B cell (primary cell): ENCODE data around the gene POFUT1. TPM values are rescaled to one million over a fixed set of nuclear protein-coding genes. Genes with fewer than 3 reads are reported as not detected.

Experiments
- ATAC-seq: fragments of 200-7000 bp; cut with Tn5 transposase; one replicate; pipeline ENCODE4 v1.10.0; 2021; ENCODE audit warnings: low read depth, mild to moderate bottlenecking, moderate number of reproducible peaks, moderate library complexity
- CTCF ChIA-PET: fragments of 350-600 bp; sonication (Branson Sonifier 250); formaldehyde crosslinking; loops from one replicate; lab custom pipeline; 2021; ENCODE audit warnings: antibody characterized with exemption, inconsistent platforms; lab: Charles Lee
- POLR2A ChIA-PET: fragments of 350-600 bp; sonication (Branson Sonifier 250); formaldehyde crosslinking; loops from one replicate; lab custom pipeline; 2021; ENCODE audit warnings: antibody characterized with exemption; lab: Charles Lee
- DNase-seq: peaks from one replicate; pipeline ENCODE4 v3.0.0; 2013
- H2AFZ ChIP-seq: 2 replicates; pipeline ENCODE4 v1.6.1; 2012; ENCODE audit warnings: mild to moderate bottlenecking, low read depth, low read length; ENCODE audit not compliant: insufficient read depth, poor library complexity, severe bottlenecking
- H3K27ac ChIP-seq, 2 donors: 1 replicate in 1 of 2; 2 replicates in 1 of 2; pipeline ENCODE4 v1.5.1; 2012 to 2013; ENCODE audit warnings: low read length in 2 of 2, mild to moderate bottlenecking in 2 of 2, moderate library complexity in 1 of 2
- H3K27me3 ChIP-seq, 4 experiments: fragments of 200-600 bp in 1 of 4; sonication (generic) in 1 of 4; replicated peaks in 1 of 4; 1 replicate in 2 of 4; 2 replicates in 2 of 4; pipeline versions ENCODE4 v1.6.1 to v1.7.0; 2013 to 2016; ENCODE audit warnings: low read length in 3 of 4, mild to moderate bottlenecking in 2 of 4, mixed read lengths in 1 of 4, moderate library complexity in 1 of 4; ENCODE audit not compliant: insufficient read depth in 4 of 4, control insufficient read depth in 3 of 4; ENCODE audit errors: control extremely low read depth in 1 of 4
- H3K36me3 ChIP-seq, 2 experiments: replicated peaks in 1 of 2; 1 replicate in 1 of 2; 2 replicates in 1 of 2; pipeline versions ENCODE4 v1.6.1 to v1.7.1; 2013; ENCODE audit warnings: low read length in 1 of 2; ENCODE audit not compliant: insufficient read depth in 2 of 2, control insufficient read depth in 1 of 2; ENCODE audit errors: control extremely low read depth in 1 of 2, extremely low read depth in 1 of 2
- H3K4me1 ChIP-seq, 2 donors: fragments of 200-600 bp in 1 of 2; sonication (generic) in 1 of 2; 1 replicate in 1 of 2; 2 replicates in 1 of 2; pipeline versions ENCODE4 v1.5.1 to v1.6.1; 2013 to 2017; ENCODE audit warnings: low read length in 2 of 2; ENCODE audit not compliant: control insufficient read depth in 2 of 2, insufficient read depth in 2 of 2
- H3K4me2 ChIP-seq: replicated peaks from 2 replicates; pipeline ENCODE3; 2012; ENCODE audit warnings: mild to moderate bottlenecking, low read depth, low read length; ENCODE audit not compliant: poor library complexity, severe bottlenecking
- H3K4me3 ChIP-seq, 5 experiments: fragments of 200-600 bp in 1 of 5; sonication (generic) in 1 of 5; 1 replicate in 3 of 5; 2 replicates in 2 of 5; pipeline versions ENCODE4 v1.5.1 to v1.7.0; 2011 to 2016; ENCODE audit warnings: low read length in 4 of 5, mild to moderate bottlenecking in 4 of 5, low read depth in 2 of 5, control low read depth in 1 of 5, moderate library complexity in 1 of 5; ENCODE audit not compliant: insufficient read depth in 1 of 5; ENCODE audit errors: control extremely low read depth in 1 of 5, extremely low read depth in 1 of 5
- H3K79me2 ChIP-seq: fragments of 200-600 bp; sonication (generic); one replicate; pipeline ENCODE4 v1.6.0; 2016; ENCODE audit warnings: low read length; ENCODE audit not compliant: control insufficient read depth, insufficient read depth
- H3K9ac ChIP-seq: fragments of 200-600 bp; sonication (generic); 2 replicates; pipeline ENCODE4 v1.6.1; 2017; ENCODE audit warnings: mild to moderate bottlenecking, low read length, moderate library complexity
- H3K9me3 ChIP-seq, 3 donors: one replicate each; pipeline versions ENCODE4 v1.6.1 to v1.7.1; 2013; ENCODE audit warnings: low read length in 2 of 3; ENCODE audit not compliant: control insufficient read depth in 2 of 3, insufficient read depth in 1 of 3; ENCODE audit errors: control extremely low read depth in 1 of 3
- H4K20me1 ChIP-seq: 2 replicates; pipeline ENCODE4 v1.6.0; 2012; ENCODE audit warnings: mild to moderate bottlenecking, low read length; ENCODE audit not compliant: insufficient read depth, control insufficient read depth, poor library complexity, severe bottlenecking
- H3K27ac Mint-ChIP-seq: one replicate; pipeline ENCODE4 v1.8.0; 2021; ENCODE audit warnings: mixed read lengths
- H3K27me3 Mint-ChIP-seq: one replicate; pipeline ENCODE4 v1.8.0; 2021; ENCODE audit warnings: mixed read lengths
- H3K4me1 Mint-ChIP-seq: one replicate; pipeline ENCODE4 v1.8.0; 2021; ENCODE audit warnings: mixed read lengths
- H3K4me3 Mint-ChIP-seq: one replicate; pipeline ENCODE4 v1.8.0; 2021; ENCODE audit warnings: mixed read lengths
- H3K9me3 Mint-ChIP-seq: one replicate; pipeline ENCODE4 v1.8.0; 2022; ENCODE audit warnings: mixed read lengths; ENCODE audit not compliant: insufficient read depth
- EZH2 ChIP-seq: IDR thresholded peaks from 2 replicates; pipeline ENCODE4 v1.6.1; 2012; ENCODE audit warnings: borderline replicate concordance, low read depth, mild to moderate bottlenecking, moderate library complexity, low read length; ENCODE audit not compliant: insufficient read depth, poor library complexity, severe bottlenecking
- WGBS: methylation state at CpG from one replicate; pipeline ENCODE4 v1.1.5; 2013; ENCODE audit warnings: missing lambda C conversion rate; ENCODE audit not compliant: insufficient coverage; 5-methylcytosine and 5-hydroxymethylcytosine counted together
- intact Hi-C: fragments of 100-400 bp; cut with micrococcal nuclease; formaldehyde crosslinking; loops from one replicate; pipeline ENCODE4 v1.10.0; 2022
- polyA plus RNA-seq: library from polyadenylated mRNA; depleted of rRNA; stranded (reverse); fragments of >200 nt; gene quantifications from 2 replicates; pipeline ENCODE4 v1.2.3, GENCODE V29; 2012
- total RNA-seq, 2 donors: library from RNA; stranded (reverse); fragments of 120-200 nt in 1 of 2; gene quantifications; 1 replicate in 1 of 2; 2 replicates in 1 of 2; pipeline versions ENCODE4 v1.2.3 to v1.2.4, GENCODE V29; 2013 to 2022
- TF ChIP-seq, protein P1 (sequence below): fragments of 200-600 bp; IDR thresholded peaks from one replicate; pipeline ENCODE4 v1.8.0; 2022; ENCODE audit warnings: antibody characterized with exemption, mild to moderate bottlenecking

The POFUT1 gene
- total and polyA plus RNA-seq, 2 donors (not counting 1 experiment from before 2014, with no cell fraction given), result 7.8 to 18.1 TPM

DNA sequence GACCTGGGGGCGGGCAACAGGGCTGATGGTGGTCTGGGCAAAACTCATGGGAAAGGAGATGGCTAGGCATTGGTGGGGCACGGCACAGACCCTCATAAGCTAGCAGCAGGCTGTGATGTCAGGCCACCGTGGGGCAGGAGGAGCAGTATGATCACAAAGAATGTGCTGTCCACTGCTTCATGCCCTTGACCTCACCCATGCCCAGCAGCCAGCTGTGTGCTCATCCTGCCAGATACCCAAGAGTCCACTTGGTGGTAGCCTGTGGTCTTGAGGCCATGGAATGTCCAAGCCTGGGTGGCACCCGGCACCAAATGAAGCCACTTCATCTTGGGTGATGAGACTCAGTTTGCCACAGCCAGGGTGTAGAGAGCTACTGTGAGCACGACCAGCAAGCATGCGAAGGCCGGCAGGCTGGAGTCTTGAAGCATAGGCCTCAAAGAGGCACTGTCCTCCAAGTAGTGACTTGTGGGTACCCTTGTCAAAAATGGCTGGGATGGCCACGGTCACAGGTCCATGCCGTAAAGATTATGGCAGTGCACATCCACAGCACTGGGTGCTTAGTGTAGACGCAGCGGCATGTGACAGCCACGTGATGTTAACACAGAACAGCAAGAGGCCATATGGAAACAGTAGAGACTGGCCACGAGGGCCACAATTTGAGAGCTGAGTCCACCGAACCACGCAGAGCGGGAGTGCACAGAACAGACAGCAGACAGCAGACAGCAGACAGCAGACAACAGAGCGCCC is 19.1 kb upstream of the POFUT1 start:
- ChIA-PET POLR2A (no interaction called here), CTCF (no interaction called here)
- intact Hi-C loops, result no loop called here
- ATAC-seq (no peak), DNase-seq (no peak)
- H3K9me3 ChIP-seq, result peaks cover 0 to 4% (median 0%) of the 10 kb centered on the region in 3 donors
- WGBS, result 98% methylated on average over 17 of the region's 17 CpGs
- H3K4me1 ChIP-seq, result peaks cover 9 to 19% of the 10 kb centered on the region in 2 donors
- no peaks in the 10 kb centered on the region for H3K79me2 ChIP-seq
- H4K20me1 ChIP-seq, result no peaks in the 10 kb centered on the region
- peak overlapping the region; percentile 32 for H3K27ac Mint-ChIP-seq
- H3K27ac ChIP-seq, result no peak overlapping the region
- H3K9me3 Mint-ChIP-seq, result no peaks in the 10 kb centered on the region
- TF ChIP-seq EZH2, result no peak
- TF ChIP-seq, protein P1, sequence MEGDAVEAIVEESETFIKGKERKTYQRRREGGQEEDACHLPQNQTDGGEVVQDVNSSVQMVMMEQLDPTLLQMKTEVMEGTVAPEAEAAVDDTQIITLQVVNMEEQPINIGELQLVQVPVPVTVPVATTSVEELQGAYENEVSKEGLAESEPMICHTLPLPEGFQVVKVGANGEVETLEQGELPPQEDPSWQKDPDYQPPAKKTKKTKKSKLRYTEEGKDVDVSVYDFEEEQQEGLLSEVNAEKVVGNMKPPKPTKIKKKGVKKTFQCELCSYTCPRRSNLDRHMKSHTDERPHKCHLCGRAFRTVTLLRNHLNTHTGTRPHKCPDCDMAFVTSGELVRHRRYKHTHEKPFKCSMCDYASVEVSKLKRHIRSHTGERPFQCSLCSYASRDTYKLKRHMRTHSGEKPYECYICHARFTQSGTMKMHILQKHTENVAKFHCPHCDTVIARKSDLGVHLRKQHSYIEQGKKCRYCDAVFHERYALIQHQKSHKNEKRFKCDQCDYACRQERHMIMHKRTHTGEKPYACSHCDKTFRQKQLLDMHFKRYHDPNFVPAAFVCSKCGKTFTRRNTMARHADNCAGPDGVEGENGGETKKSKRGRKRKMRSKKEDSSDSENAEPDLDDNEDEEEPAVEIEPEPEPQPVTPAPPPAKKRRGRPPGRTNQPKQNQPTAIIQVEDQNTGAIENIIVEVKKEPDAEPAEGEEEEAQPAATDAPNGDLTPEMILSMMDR, result no peak
- peak overlapping the region; percentile 89 for H3K4me2 ChIP-seq
- peaks cover 16% of the 10 kb centered on the region for H3K4me1 Mint-ChIP-seq
- H2AFZ ChIP-seq, result no peak overlapping the region
- H3K4me3 ChIP-seq, result no peak overlapping the region
- H3K27me3 Mint-ChIP-seq, result peaks cover 16% of the 10 kb centered on the region
- no peak overlapping the region for H3K9ac ChIP-seq
- peaks cover 0 to 14% (median 0%) of the 10 kb centered on the region in 4 experiments for H3K27me3 ChIP-seq
- H3K36me3 ChIP-seq, result peaks cover 0 to 2% of the 10 kb centered on the region in 2 experiments
- peak overlapping the region; percentile 66 for H3K4me3 Mint-ChIP-seq

GRCh38 chr20:32189123-32189410 is 18.6 kb upstream of the POFUT1 start:
- Histone ChIP-seq H3K4me3 (no peak overlapping the region), H3K79me2 (no peaks in the 10 kb centered on the region), H3K4me1 (peaks cover 9 to 19% of the 10 kb centered on the region in 2 donors), H3K36me3 (peaks cover 0 to 4% of the 10 kb centered on the region in 2 experiments), H3K27ac (no peak overlapping the region), H3K9ac (peak overlapping the region; percentile 68), H3K27me3 (peaks cover 0 to 14% (median 0%) of the 10 kb centered on the region in 4 experiments), H4K20me1 (peaks cover 5% of the 10 kb centered on the region), H3K9me3 (peaks cover 0 to 4% (median 0%) of the 10 kb centered on the region in 3 donors), H3K4me2 (peak overlapping the region; percentile 89), H2AFZ (peak overlapping the region; percentile 75)
- Mint-ChIP-seq H3K4me3 (peak overlapping the region; percentile 77), H3K9me3 (no peaks in the 10 kb centered on the region), H3K27me3 (peaks cover 16% of the 10 kb centered on the region), H3K27ac (no peak overlapping the region), H3K4me1 (peaks cover 16% of the 10 kb centered on the region)
- DNase-seq (no peak), ATAC-seq (no peak)
- ChIA-PET CTCF (no interaction called here), POLR2A (no interaction called here)
- TF ChIP-seq, protein P1, result no peak
- no peak for TF ChIP-seq EZH2
- intact Hi-C loops, result no loop called here
- over 99% methylated on average over 8 of the region's 9 CpGs for WGBS
